ENCODE data around the gene KRTAP4-6. TPM values are rescaled to one million over a fixed set of nuclear protein-coding genes. Genes with fewer than 3 reads are reported as not detected.
A peak's percentile ranks its signal among the peaks of the same experiment; 100 is the strongest.

Gene KRTAP4-6
- total RNA-seq, 1 experiment from 2014 or later: not detected

DNA sequence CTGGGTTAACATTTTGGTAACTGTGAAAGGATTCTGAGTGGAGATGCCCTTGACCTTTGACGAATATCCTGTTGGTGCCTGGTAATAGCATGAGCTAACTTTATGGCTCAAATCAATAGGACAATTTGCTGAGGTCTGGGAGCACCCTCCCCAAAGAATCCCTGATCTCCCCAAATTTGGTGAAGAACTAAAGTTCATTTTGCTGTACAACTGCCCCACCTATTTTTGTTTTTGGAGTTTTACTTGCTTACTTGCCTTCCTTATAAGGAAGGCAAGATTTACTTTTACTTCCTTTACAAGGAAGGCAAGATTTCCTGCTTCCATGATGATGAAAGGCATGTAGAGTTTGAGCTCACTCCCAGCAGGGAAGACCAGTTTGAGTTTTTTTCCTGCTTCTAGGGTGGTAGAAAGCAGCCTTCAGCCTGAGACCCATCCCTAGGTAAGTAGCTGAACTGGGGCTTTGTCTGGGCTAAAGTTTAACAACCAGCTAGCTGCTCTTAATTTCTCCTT is 32.3 kb downstream of the KRTAP4-6 start:
- DNase-seq (ENCODE audit: low read depth): no peak

DNA sequence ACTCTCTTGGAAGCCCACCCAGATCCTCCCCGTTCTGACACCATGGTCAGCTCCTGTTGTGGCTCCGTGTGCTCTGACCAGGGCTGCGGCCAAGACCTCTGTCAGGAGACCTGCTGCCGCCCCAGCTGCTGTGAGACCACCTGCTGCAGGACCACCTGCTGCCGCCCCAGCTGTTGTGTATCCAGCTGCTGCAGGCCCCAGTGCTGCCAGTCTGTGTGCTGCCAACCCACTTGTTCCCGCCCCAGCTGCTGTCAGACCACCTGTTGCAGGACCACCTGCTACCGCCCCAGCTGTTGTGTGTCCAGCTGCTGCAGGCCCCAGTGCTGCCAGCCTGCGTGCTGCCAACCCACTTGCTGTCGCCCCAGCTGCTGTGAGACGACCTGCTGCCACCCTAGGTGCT is 35.0 kb downstream of the KRTAP4-6 start, which contains the start of gene KRTAP4-9:
Gene KRTAP4-9 (plus strand): TSS at position 43 of the 400 bp plus-strand sequence. CDS start 0 bp downstream, at position 43.
- peak; percentile 49 for DNase-seq (ENCODE audit: low read depth)

DNA sequence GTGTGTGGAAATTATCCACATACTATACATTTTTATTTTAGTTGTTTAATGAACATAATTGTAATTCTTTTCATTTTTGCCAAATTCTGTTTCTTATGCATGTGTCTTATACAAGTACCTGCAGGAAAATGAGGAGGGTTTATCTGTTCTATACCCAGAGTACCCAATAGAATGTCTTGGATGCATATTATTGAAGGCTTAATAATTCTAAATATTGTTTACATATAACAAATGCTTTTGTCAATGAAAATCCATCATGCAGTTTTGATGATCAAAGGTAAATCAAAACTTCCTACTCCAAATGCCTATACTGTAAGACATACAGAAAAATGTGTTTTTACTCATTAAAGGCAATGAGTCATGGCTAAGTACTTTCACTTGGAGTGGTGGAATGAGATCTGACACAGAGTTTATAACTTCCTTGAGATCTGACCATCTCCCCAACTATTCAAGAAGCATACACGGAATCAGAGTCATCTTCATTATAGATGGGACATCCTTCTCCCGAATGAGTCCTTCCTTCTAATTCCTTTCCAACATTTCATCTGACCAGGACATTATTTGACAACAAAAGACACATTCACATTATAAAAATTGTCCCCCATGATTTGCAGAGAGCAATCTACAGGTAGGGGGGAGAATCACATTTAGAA is 35.8 kb downstream of the KRTAP4-6 start:
- peak; percentile 38 for DNase-seq (ENCODE audit: low read depth)

DNA sequence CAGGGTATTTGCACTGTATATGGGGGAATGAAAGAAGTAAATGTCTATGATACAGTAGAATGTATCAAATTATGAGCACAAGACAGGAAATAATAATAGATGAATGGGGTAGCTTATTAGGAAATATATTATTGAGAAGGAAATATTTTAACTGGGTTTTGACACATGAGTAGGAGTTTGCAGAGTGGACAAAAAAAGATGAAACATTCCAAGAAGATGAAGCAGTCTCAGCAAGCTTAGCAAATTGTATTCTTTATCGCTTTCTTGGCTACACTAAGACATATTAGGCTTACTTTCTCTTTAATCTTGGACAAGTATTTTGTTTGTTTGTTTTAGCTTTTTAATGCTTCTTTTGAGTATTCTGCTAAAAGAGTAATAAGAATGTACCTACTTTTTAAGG is 36.4 kb downstream of the KRTAP4-6 start:
- no peak for DNase-seq (ENCODE audit: low read depth)

DNA sequence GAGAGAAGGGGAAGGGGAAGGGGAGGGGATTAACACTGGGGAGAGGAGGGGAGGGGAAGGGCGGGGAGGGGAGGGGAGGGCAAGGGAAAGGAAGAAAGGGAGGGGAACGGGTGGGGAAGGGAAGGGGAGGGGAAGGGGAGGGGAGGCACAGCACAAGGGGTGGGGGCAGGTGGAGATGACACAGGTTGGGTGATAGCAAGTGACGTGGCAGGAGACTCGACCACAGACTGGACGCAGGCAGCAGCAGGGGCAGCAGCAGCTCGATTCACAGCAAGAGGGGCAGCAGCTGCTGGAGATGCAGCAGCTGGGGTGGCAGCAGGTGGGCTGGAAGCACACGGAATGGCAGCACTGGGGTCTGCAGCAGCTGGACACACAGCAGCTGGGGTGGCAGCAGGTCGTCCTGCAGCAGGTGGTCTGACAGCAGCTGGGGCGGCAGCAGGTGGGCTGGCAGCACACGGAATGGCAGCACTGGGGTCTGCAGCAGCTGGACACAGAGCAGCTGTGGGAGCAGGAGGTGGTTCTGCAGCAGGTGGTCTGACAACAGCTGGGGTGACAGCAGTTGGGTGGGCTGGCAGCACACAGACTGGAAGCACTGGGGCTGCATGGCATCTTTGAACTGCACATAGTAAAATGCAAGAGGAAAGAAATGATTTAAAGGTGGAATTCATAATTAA is 38.6 kb downstream of the KRTAP4-6 start, which contains the start of gene KRTAP4-16:
Gene KRTAP4-16 (minus strand): TSS at position 624 of the 674 bp plus-strand sequence. CDS start 0 bp downstream, at position 624.
- peak; percentile 41 for DNase-seq (ENCODE audit: low read depth)

DNA sequence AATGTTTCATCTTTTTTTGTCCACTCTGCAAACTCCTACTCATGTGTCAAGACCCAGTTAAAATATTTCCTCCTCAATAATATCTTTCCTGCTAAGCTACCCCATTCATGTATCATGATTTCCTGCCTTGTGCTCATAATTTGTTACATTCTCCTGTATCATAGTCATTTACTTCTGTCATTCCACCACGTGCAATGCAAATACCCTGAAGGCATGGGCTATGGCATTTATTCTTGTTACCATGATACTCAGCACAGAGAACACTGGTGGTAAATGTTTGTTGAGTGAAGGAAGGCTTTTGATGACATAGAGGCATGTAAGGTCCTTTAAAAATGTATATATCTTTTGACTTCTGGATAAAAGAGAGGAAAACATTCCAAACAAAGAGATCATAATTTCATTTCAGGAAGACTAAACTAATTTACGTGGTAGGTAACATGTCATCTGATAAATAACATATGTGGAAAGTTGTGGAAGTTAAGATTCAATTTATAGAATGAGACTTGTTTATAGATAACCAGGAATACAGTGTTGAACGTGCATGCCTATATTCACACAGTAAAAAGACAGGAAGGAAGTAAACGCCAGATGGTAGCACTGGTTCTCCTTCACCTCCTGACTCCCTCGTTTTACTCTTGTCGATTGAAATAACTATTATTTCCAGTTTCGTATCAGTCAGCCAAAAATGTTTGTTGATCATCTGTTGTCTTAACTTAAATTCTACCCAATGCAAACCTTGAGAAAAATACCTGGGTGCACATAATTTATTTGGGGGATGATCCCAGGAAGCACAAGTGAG is 40.5 kb downstream of the KRTAP4-6 start:
- DNase-seq (ENCODE audit: low read depth): peak; percentile 54

DNA sequence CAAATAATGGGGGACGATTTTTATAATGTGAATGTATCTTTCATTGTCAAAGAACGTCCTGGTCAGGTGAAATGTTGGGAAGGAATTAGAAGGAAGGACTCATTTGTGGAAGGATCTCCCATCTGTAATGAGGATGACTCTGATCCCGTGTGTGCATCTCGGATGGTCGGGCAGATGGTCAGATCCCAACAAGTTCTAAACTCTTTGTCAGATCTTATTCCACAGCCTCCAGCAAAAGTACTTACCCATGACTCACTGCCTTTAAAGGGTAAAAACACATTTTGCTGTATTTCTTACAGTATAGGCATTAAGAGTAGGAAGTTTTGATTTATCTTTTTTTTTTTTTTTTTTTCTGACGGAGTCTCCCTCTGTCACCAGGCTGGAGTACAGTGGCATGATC is 41.9 kb downstream of the KRTAP4-6 start:
- peak; percentile 22 for DNase-seq (ENCODE audit: low read depth)

DNA sequence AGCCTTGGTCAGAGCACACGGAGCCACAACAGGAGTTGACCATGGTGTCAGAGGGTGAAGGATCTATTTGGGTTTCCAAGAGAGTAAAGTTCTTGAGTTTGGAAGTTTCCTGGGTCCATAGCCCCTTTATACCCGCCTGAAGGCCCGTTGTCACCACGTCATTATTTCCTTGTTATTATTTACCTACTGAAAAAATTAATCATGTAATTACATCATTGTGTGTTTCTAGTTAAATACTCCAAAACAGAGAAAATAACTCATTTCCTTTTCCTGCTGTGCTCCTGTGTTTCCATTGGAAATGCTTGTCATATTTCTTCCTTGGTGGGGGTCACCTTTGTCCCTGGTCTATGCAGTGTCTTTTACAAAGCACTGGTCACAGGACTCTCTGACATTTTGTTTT is 42.3 kb downstream of the KRTAP4-6 start, which contains the start of gene KRTAP4-8:
Gene KRTAP4-8 (minus strand): TSS at position 101 of the 400 bp plus-strand sequence. CDS start 58 bp downstream, at position 43.
- no peak for DNase-seq (ENCODE audit: low read depth)

DNA sequence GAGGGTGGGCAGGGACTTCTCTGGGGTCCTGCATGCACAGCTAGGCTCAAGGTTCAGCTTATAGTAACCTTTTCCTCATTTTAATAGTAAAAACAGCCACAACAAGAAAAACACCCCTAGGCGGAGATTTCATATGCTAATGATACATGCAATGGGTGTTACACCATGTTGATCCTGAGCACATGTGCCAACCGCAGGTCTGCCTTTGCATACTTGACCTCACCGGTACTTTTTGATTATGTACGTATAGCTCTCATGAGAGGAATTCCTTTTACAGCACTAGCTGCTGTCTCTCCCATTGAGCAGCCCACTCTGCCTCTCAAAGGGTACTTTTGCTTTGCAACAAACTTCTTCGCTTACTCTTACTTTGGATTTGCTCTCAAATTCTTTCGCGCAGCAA is 44.3 kb downstream of the KRTAP4-6 start:
- no peak for DNase-seq (ENCODE audit: low read depth)

Other genes starting within 250 kb of the KRTAP4-6 start
- gene KRT23, start 202.9 kb downstream of the KRTAP4-6 start, total RNA-seq (2014; rRNA removed): not detected in 2 replicates
- gene KRT39, start 173.6 kb downstream of the KRTAP4-6 start, total RNA-seq (2014; rRNA removed): not detected in 2 replicates
- not detected in 2 replicates for gene KRT40, start 156.2 kb downstream of the KRTAP4-6 start, total RNA-seq (2014; rRNA removed)
- not detected in 2 replicates for gene KRTAP3-3, start 146.4 kb downstream of the KRTAP4-6 start, total RNA-seq (2014; rRNA removed)
- not detected in 2 replicates for gene KRTAP3-2, start 140.6 kb downstream of the KRTAP4-6 start, total RNA-seq (2014; rRNA removed)
- not detected in 2 replicates for gene KRTAP3-1, start 131.4 kb downstream of the KRTAP4-6 start, total RNA-seq (2014; rRNA removed)
- gene KRTAP1-5, start 113.3 kb downstream of the KRTAP4-6 start, total RNA-seq (2014; rRNA removed): 2.8 and 6.0 TPM in 2 replicates
- gene KRTAP1-4, start 110.3 kb downstream of the KRTAP4-6 start, total RNA-seq (2014; rRNA removed): not detected in 2 replicates
- not detected in 2 replicates for gene KRTAP1-3, start 105.7 kb downstream of the KRTAP4-6 start, total RNA-seq (2014; rRNA removed)
- gene KRTAP1-1, start 99.1 kb downstream of the KRTAP4-6 start, total RNA-seq (2014; rRNA removed): not detected in 2 replicates
- gene KRTAP2-1, start 93.2 kb downstream of the KRTAP4-6 start, total RNA-seq (2014; rRNA removed): not detected in 2 replicates
- gene KRTAP2-2, start 85.3 kb downstream of the KRTAP4-6 start, total RNA-seq (2014; rRNA removed): not detected in 2 replicates
- gene KRTAP2-3, start 80.4 kb downstream of the KRTAP4-6 start, total RNA-seq (2014; rRNA removed): 0.80 and 3.4 TPM in 2 replicates
- not detected in 2 replicates for gene KRTAP2-4, start 74.7 kb downstream of the KRTAP4-6 start, total RNA-seq (2014; rRNA removed)
- not detected in 2 replicates for gene KRTAP4-7, start 56.4 kb downstream of the KRTAP4-6 start, total RNA-seq (2014; rRNA removed)
- not detected in 2 replicates for gene KRTAP4-8, start 42.4 kb downstream of the KRTAP4-6 start, total RNA-seq (2014; rRNA removed)
- not detected in 2 replicates for gene KRTAP4-16, start 38.3 kb downstream of the KRTAP4-6 start, total RNA-seq (2014; rRNA removed)
- gene KRTAP4-9, start 35.2 kb downstream of the KRTAP4-6 start, total RNA-seq (2014; rRNA removed): not detected in 2 replicates
- gene KRTAP4-11, start 22.2 kb downstream of the KRTAP4-6 start, total RNA-seq (2014; rRNA removed): not detected in 2 replicates
- gene KRTAP4-12, start 16.4 kb downstream of the KRTAP4-6 start, total RNA-seq (2014; rRNA removed): not detected in 2 replicates
- gene KRTAP4-5, start 9.3 kb upstream of the KRTAP4-6 start, total RNA-seq (2014; rRNA removed): not detected in 2 replicates
- gene KRTAP4-4, start 20.2 kb upstream of the KRTAP4-6 start, total RNA-seq (2014; rRNA removed): not detected in 2 replicates
- gene KRTAP4-3, start 27.7 kb upstream of the KRTAP4-6 start, total RNA-seq (2014; rRNA removed): not detected in 2 replicates
- gene KRTAP4-2, start 37.7 kb upstream of the KRTAP4-6 start, total RNA-seq (2014; rRNA removed): not detected in 2 replicates
- gene KRTAP4-1, start 44.4 kb upstream of the KRTAP4-6 start, total RNA-seq (2014; rRNA removed): not detected in 2 replicates
- gene KRTAP9-1, start 49.3 kb upstream of the KRTAP4-6 start, total RNA-seq (2014; rRNA removed): not detected in 2 replicates
- gene KRTAP9-2, start 86.1 kb upstream of the KRTAP4-6 start, total RNA-seq (2014; rRNA removed): not detected in 2 replicates
- gene KRTAP9-3, start 91.9 kb upstream of the KRTAP4-6 start, total RNA-seq (2014; rRNA removed): not detected in 2 replicates
- not detected in 2 replicates for gene KRTAP9-8, start 97.5 kb upstream of the KRTAP4-6 start, total RNA-seq (2014; rRNA removed)
- gene KRTAP9-4, start 109.1 kb upstream of the KRTAP4-6 start, total RNA-seq (2014; rRNA removed): not detected in 2 replicates
- not detected in 2 replicates for gene KRTAP9-9, start 114.8 kb upstream of the KRTAP4-6 start, total RNA-seq (2014; rRNA removed)
- not detected in 2 replicates for gene KRTAP9-6, start 124.8 kb upstream of the KRTAP4-6 start, total RNA-seq (2014; rRNA removed)
- not detected in 2 replicates for gene KRTAP9-7, start 135.2 kb upstream of the KRTAP4-6 start, total RNA-seq (2014; rRNA removed)
- gene KRTAP29-1, start 162.3 kb upstream of the KRTAP4-6 start, total RNA-seq (2014; rRNA removed): not detected in 2 replicates
- gene KRTAP16-1, start 168.8 kb upstream of the KRTAP4-6 start, total RNA-seq (2014; rRNA removed): not detected in 2 replicates
- not detected in 2 replicates for gene KRTAP17-1, start 175.2 kb upstream of the KRTAP4-6 start, total RNA-seq (2014; rRNA removed)
- gene KRT33A, start 210.3 kb upstream of the KRTAP4-6 start, total RNA-seq (2014; rRNA removed): not detected in 2 replicates
- gene KRT33B, start 229.3 kb upstream of the KRTAP4-6 start, total RNA-seq (2014; rRNA removed): not detected in 2 replicates
- gene KRT34, start 241.8 kb upstream of the KRTAP4-6 start, total RNA-seq (2014; rRNA removed): 0.29 and 1.0 TPM in 2 replicates

Measured in LHCN-M2 (cell line).